ENCODE results near the gene SP3.

GRCh38 chr2:173964565-173965371, 405 bp downstream of the SP3 start:
- TF ChIP-seq CTCF (IDR thresholded peaks at IDR 0.05) (no peak), POLR2AphosphoS5 (IDR thresholded peaks at IDR 0.05; ENCODE audit: insufficient read depth in 1 of 2, low read depth in 1 of 2) (no peak), POLR2A (IDR thresholded peaks at IDR 0.05) (peak in 1 of 2 donors; percentile 57)
